ENCODE data around the gene ADNP.
"Not testable (repeated sequence)": the region's sequence is repeated elsewhere in the genome, so short reads cannot be mapped to it uniquely, and the experiment has no call there.

Gene ADNP

GRCh38 chr20:50898475-50898874, 32.8 kb downstream of the ADNP start:
- no peak for DNase-seq

GRCh38 chr20:50895111-50895830, 36.0 kb downstream of the ADNP start:
- DNase-seq: no peak

- no peak for DNase-seq
These were observed 37.6 kb downstream of the ADNP start for GRCh38 chr20:50893620-50894019.

GRCh38 chr20:50892394-50892793, 38.8 kb downstream of the ADNP start:
- no peak for DNase-seq

- DNase-seq: no peak
These were observed 40.1 kb downstream of the ADNP start for GRCh38 chr20:50891138-50891537.

- DNase-seq: no peak
These were observed 43.7 kb downstream of the ADNP start for GRCh38 chr20:50887576-50887975.

- DNase-seq: no peak
These were observed 45.0 kb downstream of the ADNP start for GRCh38 chr20:50886184-50886790.

- DNase-seq: no peak
These were observed 45.5 kb downstream of the ADNP start for GRCh38 chr20:50885781-50886180.

- DNase-seq: no peak
These were observed 46.2 kb downstream of the ADNP start for GRCh38 chr20:50885068-50885467.

- DNase-seq: no peak
These were observed 47.4 kb downstream of the ADNP start for GRCh38 chr20:50883856-50884255.

GRCh38 chr20:50881759-50882424, 49.3 kb downstream of the ADNP start:
- not testable (repeated sequence) for DNase-seq

- DNase-seq: no peak
These were observed 51.3 kb downstream of the ADNP start for GRCh38 chr20:50879649-50880550.

GRCh38 chr20:50877232-50877743, 53.9 kb downstream of the ADNP start:
- DNase-seq: no peak

- DNase-seq: no peak
These were observed 54.4 kb downstream of the ADNP start for GRCh38 chr20:50876816-50877215.

- DNase-seq: no peak
These were observed 55.1 kb downstream of the ADNP start for GRCh38 chr20:50876063-50876685.

- DNase-seq: no peak
These were observed 56.2 kb downstream of the ADNP start for GRCh38 chr20:50874758-50875665.

- no peak for DNase-seq
These were observed 57.0 kb downstream of the ADNP start for GRCh38 chr20:50874111-50874757.

- DNase-seq: no peak
These were observed 57.7 kb downstream of the ADNP start for GRCh38 chr20:50873585-50873984.

- no peak for DNase-seq
These were observed 58.4 kb downstream of the ADNP start for GRCh38 chr20:50872560-50873425.

Data from activated T-cell treated with anti-CD3 and anti-CD28 coated beads, Interleukin-2, amount 50 U/mL, for 1 hour (primary cell).